Spleen (tissue), 11 donors: ENCODE data around the gene SEMA4A. TPM values are rescaled to one million over a fixed set of nuclear protein-coding genes. Genes with fewer than 3 reads are reported as not detected.

Experiments
- DNase-seq: peaks from one replicate; pipeline ENCODE4 v3.0.0-alpha.2; 2020
- H3K27ac ChIP-seq, 8 donors: fragments of 200-600 bp; sonication (generic) in 7 of 8; 1 replicate in 4 of 8; 2 replicates in 4 of 8; pipeline versions ENCODE4 v1.5.0 to v1.8.0; 2016 to 2021; ENCODE audit warnings: inconsistent platforms in 4 of 8, mild to moderate bottlenecking in 4 of 8, moderate library complexity in 1 of 8
- H3K27me3 ChIP-seq, 7 donors: fragments of 200-600 bp; sonication (generic) in 6 of 7; replicated peaks in 1 of 7; 1 replicate in 4 of 7; 2 replicates in 3 of 7; pipeline versions ENCODE4 v1.5.0 to v1.8.0; 2016 to 2021; ENCODE audit warnings: inconsistent platforms in 3 of 7, mild to moderate bottlenecking in 1 of 7
- H3K36me3 ChIP-seq, 6 donors: fragments of 200-600 bp; sonication (generic) in 5 of 6; 1 replicate in 4 of 6; 2 replicates in 2 of 6; pipeline versions ENCODE4 v1.5.0 to v1.8.0; 2016 to 2021; ENCODE audit warnings: inconsistent platforms in 2 of 6
- H3K4me1 ChIP-seq, 6 donors: fragments of 200-600 bp; sonication (generic) in 5 of 6; 1 replicate in 3 of 6; 2 replicates in 3 of 6; pipeline versions ENCODE4 v1.5.0 to v1.8.0; 2016 to 2021; ENCODE audit warnings: inconsistent platforms in 3 of 6
- H3K4me3 ChIP-seq, 8 donors: fragments of 200-600 bp; sonication (generic) in 7 of 8; 1 replicate in 4 of 8; 2 replicates in 4 of 8; pipeline versions ENCODE4 v1.5.0 to v1.8.0; 2016 to 2021; ENCODE audit warnings: inconsistent platforms in 4 of 8, mild to moderate bottlenecking in 4 of 8, moderate library complexity in 2 of 8
- H3K9me3 ChIP-seq, 8 donors: fragments of 200-600 bp; sonication (generic) in 7 of 8; 1 replicate in 4 of 8; 2 replicates in 4 of 8; pipeline versions ENCODE4 v1.5.0 to v1.8.0; 2016 to 2021; ENCODE audit warnings: inconsistent platforms in 4 of 8
- POLR2A ChIP-seq, 3 donors: fragments of 450-650 bp; IDR thresholded peaks; one replicate each; pipeline ENCODE4 v1.5.1; 2017; ENCODE audit warnings: antibody characterized with exemption in 3 of 3, mild to moderate bottlenecking in 1 of 3
- POLR2AphosphoS5 ChIP-seq, 3 donors: sonication (generic); formaldehyde crosslinking; IDR thresholded peaks; one replicate each; pipeline ENCODE4 v1.5.1; 2017; ENCODE audit warnings: antibody characterized with exemption in 3 of 3
- whole genome bisulfite sequencing, 5 donors: extraction: QIAGEN DNeasy Blood & Tissue Kit in 3 of 5; methylation state at CpG; one replicate each; pipeline versions ENCODE4 v1.1.5 to v1.1.7; 2013 to 2018; 5-methylcytosine and 5-hydroxymethylcytosine counted together
- intact Hi-C: fragments of 100-400 bp; cut with DNase I; formaldehyde crosslinking; loops from one replicate; pipeline ENCODE4 v1.15.0; 2023; ENCODE audit warnings: low total_unique reads
- polyA plus RNA-seq, 3 donors: library from polyadenylated mRNA; stranded (reverse); fragments of 200-250 nt; gene quantifications; one replicate each; pipeline ENCODE4 v1.2.1, GENCODE V29; 2013
- total RNA-seq, 7 donors: library from RNA; depleted of rRNA in 3 of 7; stranded (reverse); fragments of >200 nt in 3 of 7; fragmentation: NEBNext Ultra II Directional in 4 of 7; extraction: Animal tissue kit (Norgen Biotek cat#: 25700) in 4 of 7; gene quantifications; one replicate each; pipeline versions ENCODE4 v1.1.0 to v1.2.1, GENCODE V29; 2016 to 2021
- TF ChIP-seq, protein P1 (sequence below), 11 experiments: fragments of 200-600 bp in 7 of 11; fragments of 450-650 bp in 4 of 11; sonication (generic) in 4 of 11; IDR thresholded peaks in 8 of 11; conservative IDR thresholded peaks in 3 of 11; 1 replicate in 7 of 11; 2 replicates in 4 of 11; pipeline versions ENCODE4 v1.4.0 to v1.8.0; 2016 to 2021; ENCODE audit warnings: antibody characterized with exemption in 11 of 11, inconsistent platforms in 4 of 11, mild to moderate bottlenecking in 1 of 11
- donor health status: healthy with polysubstance abuse.
- donor health status: DM: no; HTN: no; CAD: no; lungs with moderate emphysema.
- donor health status: DM: no; HTN: no; CAD: no.
- donor health status: Bipolar disorder and iron deficiency.
- donor health status: healthy.
- donor health status: DM: no; HTN: no; CAD: no.
- donor health status: DM: yes; HTN: yes; CAD: no.

SEMA4A gene
- total and polyA plus RNA-seq, 10 donors = 7.1 to 65.9 (median 33.2) TPM

DNA sequence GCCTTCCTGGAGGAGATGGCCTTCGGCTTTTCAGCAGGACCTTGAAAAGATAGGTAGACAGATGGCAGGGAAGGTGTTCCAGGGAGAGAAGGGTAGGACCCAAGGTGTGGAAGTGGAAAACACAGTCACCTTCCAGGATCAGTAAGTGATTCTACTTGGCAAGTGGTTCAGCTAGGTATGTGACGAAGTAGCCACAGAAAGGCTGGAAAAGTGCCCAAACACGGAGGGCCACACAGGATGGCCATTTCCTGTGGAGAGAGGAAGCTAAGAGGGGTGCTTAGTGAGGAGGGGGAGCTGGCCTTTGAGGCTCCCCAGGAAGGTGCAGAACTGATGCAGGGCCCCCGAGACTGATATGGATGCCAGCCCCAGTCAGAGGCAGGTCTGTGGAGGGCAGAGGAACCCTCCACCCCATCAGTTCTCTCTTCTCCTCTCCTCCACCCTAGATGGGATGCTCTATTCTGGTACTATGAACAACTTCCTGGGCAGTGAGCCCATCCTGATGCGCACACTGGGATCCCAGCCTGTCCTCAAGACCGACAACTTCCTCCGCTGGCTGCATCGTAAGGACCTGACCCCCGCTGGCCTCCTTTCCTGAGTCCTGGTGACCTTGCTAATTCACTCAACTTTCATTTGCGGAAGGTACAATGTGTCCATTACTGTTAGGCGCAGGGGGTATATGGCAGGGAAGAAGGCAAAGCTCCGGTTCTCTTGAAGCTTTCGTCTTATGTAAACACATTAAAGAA is 6.8 kb downstream of the SEMA4A start:
- no peak for DNase-seq
- 43 to 68% (median 66%) methylated on average over 13 of the region's 13 CpGs for WGBS, 5 donors
- Histone ChIP-seq H3K4me3 (peak overlapping the region in 6 of 8 donors; percentile 23 to 65 (median 38)), H3K36me3 (peaks cover 0 to 81% (median 0%) of the 10 kb centered on the region in 6 donors), H3K9me3 (no peaks in the 10 kb centered on the region), H3K4me1 (peaks cover 9 to 87% (median 52%) of the 10 kb centered on the region in 6 donors), H3K27ac (peak overlapping the region in 7 of 8 donors; percentile 61 to 90 (median 86)), H3K27me3 (peaks cover 0 to 7% (median 0%) of the 10 kb centered on the region in 7 donors)
- intact Hi-C loops = no loop called here
- TF ChIP-seq POLR2A (IDR thresholded peaks at IDR 0.05) (no peak), POLR2AphosphoS5 (IDR thresholded peaks at IDR 0.05) (no peak)
- TF ChIP-seq, protein P1, sequence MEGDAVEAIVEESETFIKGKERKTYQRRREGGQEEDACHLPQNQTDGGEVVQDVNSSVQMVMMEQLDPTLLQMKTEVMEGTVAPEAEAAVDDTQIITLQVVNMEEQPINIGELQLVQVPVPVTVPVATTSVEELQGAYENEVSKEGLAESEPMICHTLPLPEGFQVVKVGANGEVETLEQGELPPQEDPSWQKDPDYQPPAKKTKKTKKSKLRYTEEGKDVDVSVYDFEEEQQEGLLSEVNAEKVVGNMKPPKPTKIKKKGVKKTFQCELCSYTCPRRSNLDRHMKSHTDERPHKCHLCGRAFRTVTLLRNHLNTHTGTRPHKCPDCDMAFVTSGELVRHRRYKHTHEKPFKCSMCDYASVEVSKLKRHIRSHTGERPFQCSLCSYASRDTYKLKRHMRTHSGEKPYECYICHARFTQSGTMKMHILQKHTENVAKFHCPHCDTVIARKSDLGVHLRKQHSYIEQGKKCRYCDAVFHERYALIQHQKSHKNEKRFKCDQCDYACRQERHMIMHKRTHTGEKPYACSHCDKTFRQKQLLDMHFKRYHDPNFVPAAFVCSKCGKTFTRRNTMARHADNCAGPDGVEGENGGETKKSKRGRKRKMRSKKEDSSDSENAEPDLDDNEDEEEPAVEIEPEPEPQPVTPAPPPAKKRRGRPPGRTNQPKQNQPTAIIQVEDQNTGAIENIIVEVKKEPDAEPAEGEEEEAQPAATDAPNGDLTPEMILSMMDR (IDR thresholded peaks at IDR 0.05 in 8 of 11, conservative IDR thresholded peaks at IDR 0.05 in 3 of 11) = no peak

DNA sequence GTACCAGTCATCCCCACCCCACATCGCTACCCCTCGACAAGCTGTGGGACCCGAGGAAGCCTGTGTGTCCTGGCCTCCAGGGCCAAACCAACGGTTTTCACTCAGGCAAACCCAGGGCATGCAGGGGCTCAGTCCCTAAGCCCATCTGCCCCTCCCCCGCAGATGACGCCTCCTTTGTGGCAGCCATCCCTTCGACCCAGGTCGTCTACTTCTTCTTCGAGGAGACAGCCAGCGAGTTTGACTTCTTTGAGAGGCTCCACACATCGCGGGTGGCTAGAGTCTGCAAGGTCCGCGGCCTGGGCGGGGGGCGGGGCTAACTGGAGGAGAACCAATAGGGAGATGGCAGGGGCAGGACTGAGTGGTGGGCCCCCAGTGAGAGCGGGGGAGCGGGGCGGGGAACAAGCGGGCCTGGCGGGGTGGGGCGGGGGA is 7.4 kb downstream of the SEMA4A start:
- TF ChIP-seq POLR2AphosphoS5 (IDR thresholded peaks at IDR 0.05) = peak in 2 of 3 donors; percentile 16 to 21
- TF ChIP-seq, protein P1 (IDR thresholded peaks at IDR 0.05 in 8 of 11, conservative IDR thresholded peaks at IDR 0.05 in 3 of 11) = no peak
- peaks cover 0 to 85% (median 0%) of the 10 kb centered on the region in 6 donors for H3K36me3 ChIP-seq
- 5 to 11% (median 8%) methylated on average over 16 to 22 of the region's 22 CpGs for WGBS, 5 donors
- no peaks in the 10 kb centered on the region for H3K9me3 ChIP-seq
- intact Hi-C loops = no loop called here
- H3K4me3 ChIP-seq = peak overlapping the region in 6 of 8 donors; percentile 23 to 65 (median 38)
- peak overlapping the region in 7 of 8 donors; percentile 61 to 90 (median 86) for H3K27ac ChIP-seq
- H3K27me3 ChIP-seq = peaks cover 0 to 7% (median 0%) of the 10 kb centered on the region in 7 donors
- peak; percentile 85 for DNase-seq
- H3K4me1 ChIP-seq = peaks cover 9 to 85% (median 48%) of the 10 kb centered on the region in 6 donors

DNA sequence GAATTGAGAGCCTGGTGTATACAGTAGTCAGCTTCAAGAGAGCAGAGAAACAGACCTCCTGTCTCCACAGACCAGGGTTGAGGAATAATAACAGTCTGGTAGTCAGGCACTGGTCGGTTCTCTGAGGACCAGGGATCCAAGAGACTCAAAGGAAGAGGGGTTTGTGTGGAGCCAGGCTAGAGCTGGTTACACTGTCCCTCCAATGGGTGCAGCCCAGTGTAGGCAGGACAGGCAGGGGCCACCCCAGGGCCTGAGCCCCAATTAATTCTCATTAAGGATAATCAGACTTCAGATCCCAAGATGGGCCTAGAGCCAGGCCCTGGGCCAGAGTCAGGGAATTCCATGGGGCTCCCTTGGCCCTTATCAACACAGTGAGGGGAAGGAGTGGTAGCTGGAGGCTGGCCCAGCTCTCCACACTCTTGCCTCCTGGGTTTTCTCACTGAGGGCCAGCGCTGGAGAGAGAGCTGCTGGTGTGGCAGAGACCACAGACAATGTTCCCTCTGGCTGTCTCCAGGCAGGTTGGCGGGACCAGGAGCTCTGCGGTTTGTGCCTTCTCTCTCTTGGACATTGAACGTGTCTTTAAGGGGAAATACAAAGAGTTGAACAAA is 9.1 kb downstream of the SEMA4A start:
- intact Hi-C loops = no loop called here
- WGBS, 5 donors = 80 to 98% (median 91%) methylated on average over 2 to 5 of the region's 5 CpGs
- peaks cover 9 to 67% (median 32%) of the 10 kb centered on the region in 6 donors for H3K4me1 ChIP-seq
- H3K4me3 ChIP-seq = no peak overlapping the region
- H3K27ac ChIP-seq = peak overlapping the region in 7 of 8 donors; percentile 77 to 90 (median 86)
- H3K9me3 ChIP-seq = no peaks in the 10 kb centered on the region
- H3K36me3 ChIP-seq = peaks cover 0 to 97% (median 0%) of the 10 kb centered on the region in 6 donors
- peaks cover 0 to 7% (median 0%) of the 10 kb centered on the region in 7 donors for H3K27me3 ChIP-seq
- TF ChIP-seq POLR2AphosphoS5 (IDR thresholded peaks at IDR 0.05) = no peak
- no peak for TF ChIP-seq POLR2A (IDR thresholded peaks at IDR 0.05)
- TF ChIP-seq, protein P1 (IDR thresholded peaks at IDR 0.05 in 8 of 11, conservative IDR thresholded peaks at IDR 0.05 in 3 of 11) = no peak
- peak; percentile 44 for DNase-seq

DNA sequence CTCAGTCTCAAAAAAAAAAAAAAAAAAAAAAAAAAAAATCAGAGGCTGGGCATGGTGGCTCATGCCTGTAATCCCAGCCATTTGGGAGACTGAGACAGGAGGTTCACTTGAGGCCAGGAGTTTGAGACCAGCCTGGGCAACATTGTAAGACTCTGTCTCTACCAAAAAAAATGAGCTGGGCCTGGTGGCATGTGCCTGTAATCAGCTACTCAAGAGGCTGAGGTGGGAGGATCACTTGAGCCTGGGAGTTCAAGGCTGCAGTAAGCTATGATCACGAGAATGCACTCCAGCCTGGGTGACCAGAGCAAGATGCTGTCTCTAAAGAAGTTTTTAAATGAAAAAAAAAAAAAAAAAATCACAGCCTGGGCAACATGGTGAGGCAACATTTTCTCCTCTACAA is 10.3 kb downstream of the SEMA4A start:
- H3K4me3 ChIP-seq = no peak overlapping the region
- 69 to 93% (median 78%) methylated on average over 1 of the region's 1 CpG for WGBS, 5 donors
- H3K9me3 ChIP-seq = no peaks in the 10 kb centered on the region
- TF ChIP-seq POLR2A (IDR thresholded peaks at IDR 0.05) (no peak), POLR2AphosphoS5 (IDR thresholded peaks at IDR 0.05) (no peak)
- TF ChIP-seq, protein P1 (IDR thresholded peaks at IDR 0.05 in 8 of 11, conservative IDR thresholded peaks at IDR 0.05 in 3 of 11) = no peak
- peaks cover 9 to 55% (median 28%) of the 10 kb centered on the region in 6 donors for H3K4me1 ChIP-seq
- H3K36me3 ChIP-seq = peaks cover 0 to 97% (median 0%) of the 10 kb centered on the region in 6 donors
- no peak for DNase-seq
- intact Hi-C loops = no loop called here
- no peak overlapping the region for H3K27ac ChIP-seq
- peaks cover 0 to 7% (median 0%) of the 10 kb centered on the region in 7 donors for H3K27me3 ChIP-seq
